ENCODE results near the gene TWIST2. TPM values are rescaled to one million over a fixed set of nuclear protein-coding genes. Genes with fewer than 3 reads are reported as not detected.

Gene TWIST2
- polyA plus RNA-seq, 1 of the 3 experiments (the other 2 are of a cell fraction), result 19.5 TPM

GRCh38 chr2:238942726-238943300 lies 94.9 kb downstream of the TWIST2 start:
- Histone ChIP-seq H3K27ac (ENCODE audit: low read depth in 2 of 2, low read length in 1 of 2) (no peak overlapping the region), H3K9me3 (no peaks in the 10 kb centered on the region), H3K4me2 (no peak overlapping the region), H3K9me2 (no peaks in the 10 kb centered on the region), H4K20me1 (ENCODE audit: insufficient read depth) (no peaks in the 10 kb centered on the region), H3K9ac (no peak overlapping the region), H3K36me3 (replicated peaks in 1 of 2; ENCODE audit: control insufficient read depth in 1 of 2, insufficient read depth in 2 of 2, low read length in 1 of 2) (no peaks in the 10 kb centered on the region), H3K79me2 (ENCODE audit: insufficient read depth) (no peaks in the 10 kb centered on the region), H3K4me1 (ENCODE audit: control insufficient read depth in 1 of 2, insufficient read depth in 2 of 2, low read depth in 1 of 2, low read length in 1 of 2) (no peaks in the 10 kb centered on the region; a peak in 1 of 4 replicates), H3F3A (replicated peaks; ENCODE audit: insufficient read depth) (no peaks in the 10 kb centered on the region), H3K4me3 (ENCODE audit: low read depth in 2 of 2, low read length in 1 of 2) (no peak overlapping the region), H2AFZ (ENCODE audit: low read depth) (no peak overlapping the region), H3K27me3 (ENCODE audit: insufficient read depth) (no peaks in the 10 kb centered on the region)
- WGBS (ENCODE audit: low lambda C conversion rate), result 47% methylated on average over 13 of the region's 13 CpGs
- no peak for TF ChIP-seq EP300 (IDR thresholded peaks at IDR 0.05; ENCODE audit: borderline replicate concordance in 1 of 2, low read depth in 1 of 2, low read length in 1 of 2)
- TF ChIP-seq MEF2A (IDR thresholded peaks at IDR 0.05; ENCODE audit: borderline replicate concordance, low read depth), result no peak
- TF ChIP-seq SIN3A (IDR thresholded peaks at IDR 0.05; ENCODE audit: borderline replicate concordance, low read depth, low read length), result no peak
- TF ChIP-seq MAX (IDR thresholded peaks at IDR 0.05; ENCODE audit: low read depth), result no peak
- no peak for TF ChIP-seq CHD2 (IDR thresholded peaks at IDR 0.05; ENCODE audit: low read length, partially characterized antibody)
- TF ChIP-seq RFX5 (IDR thresholded peaks at IDR 0.05; ENCODE audit: low read length), result no peak
- no peak for TF ChIP-seq MXI1 (IDR thresholded peaks at IDR 0.05; ENCODE audit: low read depth, low read length)
- ChIA-PET CTCF (no interaction called here), POLR2A (no interaction called here)
- no peak for DNase-seq

GRCh38 chr2:238943338-238944067 lies 95.6 kb downstream of the TWIST2 start:
- no peaks in the 10 kb centered on the region for H3K79me2 ChIP-seq (ENCODE audit: insufficient read depth)
- ChIA-PET POLR2A (no interaction called here), CTCF (interaction anchor here (1.1 kb wide), 1 partner anchor 20 kb away, joined by 3 read pairs; no protein-coding TSS in a partner anchor)
- no peaks in the 10 kb centered on the region for H3K36me3 ChIP-seq (replicated peaks in 1 of 2; ENCODE audit: control insufficient read depth in 1 of 2, insufficient read depth in 2 of 2, low read length in 1 of 2)
- no peaks in the 10 kb centered on the region; a peak in 1 of 4 replicates for H3K4me1 ChIP-seq (ENCODE audit: control insufficient read depth in 1 of 2, insufficient read depth in 2 of 2, low read depth in 1 of 2, low read length in 1 of 2)
- no peak overlapping the region for H3K9ac ChIP-seq
- no peak for DNase-seq
- H3K27ac ChIP-seq (ENCODE audit: low read depth in 2 of 2, low read length in 1 of 2), result no peak overlapping the region
- H3F3A ChIP-seq (replicated peaks; ENCODE audit: insufficient read depth), result no peaks in the 10 kb centered on the region
- no peaks in the 10 kb centered on the region for H3K27me3 ChIP-seq (ENCODE audit: insufficient read depth)
- no peak overlapping the region for H3K4me3 ChIP-seq (ENCODE audit: low read depth in 2 of 2, low read length in 1 of 2)
- H3K9me2 ChIP-seq, result no peaks in the 10 kb centered on the region
- WGBS (ENCODE audit: low lambda C conversion rate), result 69% methylated on average over 14 of the region's 14 CpGs
- no peak overlapping the region for H2AFZ ChIP-seq (ENCODE audit: low read depth)
- H3K4me2 ChIP-seq, result no peak overlapping the region
- TF ChIP-seq USF2 (IDR thresholded peaks at IDR 0.05; ENCODE audit: borderline replicate concordance, low read depth, low read length) (no peak), ELF1 (IDR thresholded peaks at IDR 0.05) (no peak), YY1 (IDR thresholded peaks at IDR 0.05; ENCODE audit: low read depth) (no peak), MEF2A (IDR thresholded peaks at IDR 0.05; ENCODE audit: borderline replicate concordance, low read depth) (no peak), NFIC (IDR thresholded peaks at IDR 0.05; ENCODE audit: borderline replicate concordance) (no peak), MXI1 (IDR thresholded peaks at IDR 0.05; ENCODE audit: low read depth, low read length) (no peak), TAF1 (IDR thresholded peaks at IDR 0.05; ENCODE audit: borderline replicate concordance, low read depth, low read length) (no peak), TCF12 (IDR thresholded peaks at IDR 0.05) (no peak), CTCF (IDR thresholded peaks at IDR 0.05) (no peak), RCOR1 (IDR thresholded peaks at IDR 0.05; ENCODE audit: low read length) (no peak)
- H4K20me1 ChIP-seq (ENCODE audit: insufficient read depth), result no peaks in the 10 kb centered on the region
- H3K9me3 ChIP-seq, result no peaks in the 10 kb centered on the region
